ENCODE measurements around the gene CSRP1. TPM values are rescaled to one million over a fixed set of nuclear protein-coding genes. Genes with fewer than 3 reads are reported as not detected.
A peak's percentile ranks its signal among the peaks of the same experiment; 100 is the strongest.

Gene CSRP1
- total and polyA plus RNA-seq, 2 of the 13 experiments (the other 11 are each of a cell fraction or from before 2014, with no cell fraction given): 17.7 to 68.9 TPM

DNA sequence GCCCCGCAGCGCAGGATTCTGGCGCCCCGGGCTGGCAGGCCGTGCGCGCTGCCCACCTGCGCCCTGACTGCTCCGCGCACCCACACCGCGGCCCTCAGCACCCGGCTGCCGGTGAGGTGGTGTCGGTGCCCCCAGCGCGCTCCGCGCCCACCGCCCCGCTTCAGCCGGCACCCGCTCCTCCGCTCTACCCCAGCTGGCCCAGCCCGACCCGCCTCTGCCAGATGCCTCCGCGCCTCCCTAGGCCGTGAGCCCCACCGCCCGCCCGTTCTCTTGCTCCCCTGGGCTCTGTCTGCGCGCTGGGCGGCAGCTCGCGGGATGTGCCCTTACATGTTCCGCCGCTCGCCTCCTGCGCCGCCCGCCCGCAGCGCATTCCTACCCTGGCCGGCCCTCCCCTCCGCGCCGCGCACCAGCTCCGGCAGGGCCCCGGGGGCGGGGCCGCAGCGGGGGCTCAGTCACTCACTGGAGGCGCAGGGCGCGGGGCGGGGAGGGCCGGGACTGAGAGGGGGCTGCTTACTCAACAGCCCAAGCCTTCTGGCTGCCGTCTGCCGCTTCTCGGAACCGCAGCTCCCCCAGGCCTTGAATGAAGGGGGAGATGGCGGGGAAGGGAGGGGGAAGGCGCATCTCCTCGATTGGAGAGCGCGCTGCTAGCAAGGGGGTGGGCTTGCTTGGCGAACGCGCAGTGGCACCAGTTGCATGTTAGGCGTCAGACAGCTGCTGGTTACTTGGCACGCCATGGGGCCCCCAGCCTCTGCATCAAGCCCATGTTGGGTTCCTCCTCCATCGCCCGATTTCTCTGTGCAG lies 37.9 kb downstream of the CSRP1 start, which contains the start of gene PHLDA3:
Gene PHLDA3 (minus strand): TSS at position 345 of the 801 bp plus-strand sequence. CDS start 402 bp downstream, outside the sequence.
- intact Hi-C loops (cut with micrococcal nuclease; ENCODE audit: unreplicated experiment) (loop anchor here (2.0 kb wide), 1 partner anchor 20 kb away; no protein-coding TSS in a partner anchor), in situ Hi-C loops (cut with HindIII; ENCODE audit: extremely low pct_ligation_motif_present, low pct_unique_long_range_greater_than_20kb) (no loop called here)
- ATAC-seq (peak; percentile 92), FAIRE-seq (no peak), DNase-seq (ENCODE audit: low spot score) (peak; percentile 66)
- 0 out of 2 replicates have a peak, but pooled peaks cover 15% of the 10 kb centered on the region for H4K20me1 ChIP-seq (ENCODE audit: insufficient read depth, low read length)
- H2AFZ ChIP-seq (ENCODE audit: low read length): no peak within 1 kb of the TSS
- peaks cover 2 to 6% of the 10 kb centered on the region in 2 experiments; a peak in 2 of 5 replicates for H3K36me3 ChIP-seq (replicated peaks in 1 of 2; ENCODE audit: control insufficient read depth in 1 of 2, insufficient read depth in 2 of 2, low read length in 2 of 2)
- H3K79me2 ChIP-seq (ENCODE audit: insufficient read depth, low read length): peaks cover 27% of the 10 kb centered on the region
- ChIA-PET CTCF (ENCODE audit: low intra/inter-chr PET ratio, low total read pairs) (no interaction called here), POLR2A (interaction anchor here (0.9 to 2.7 kb wide), 15 partner anchors 8 to 486 kb away, joined by 3 to 37 read pairs (median 5); partner anchors contain the start of genes CSRP1 and TIMM17A)
- H3K4me3 ChIP-seq (replicated peaks in 1 of 3; ENCODE audit: insufficient read depth in 1 of 3, low read depth in 2 of 3, low read length in 3 of 3): peak within 1 kb of the TSS; percentile 70 to 96 (median 92)
- peak within 1 kb of the TSS; percentile 87 for H3K9ac ChIP-seq (ENCODE audit: insufficient read depth, low read depth, low read length)
- BruUV-seq (replicated peaks): no TSS peak
- H3K4me1 ChIP-seq (ENCODE audit: insufficient read depth, low read length): peaks cover 45% of the 10 kb centered on the region
- H3K27me3 ChIP-seq (ENCODE audit: control insufficient read depth in 1 of 2, insufficient read depth in 2 of 2, low read length in 2 of 2): peaks cover 0 to 16% of the 10 kb centered on the region in 2 experiments; a peak in 2 of 5 replicates
- peak within 1 kb of the TSS; percentile 83 for H3K4me2 ChIP-seq (ENCODE audit: low read depth, low read length)
- H3K9me3 ChIP-seq (ENCODE audit: low read length): no peaks in the 10 kb centered on the region
- under 1% methylated on average over 25 of the region's 76 CpGs for WGBS (ENCODE audit: low lambda C conversion rate)
- H3K27ac ChIP-seq (ENCODE audit: extremely low read length, insufficient read depth, low read length): peak within 1 kb of the TSS; percentile 67
- TF ChIP-seq SOX5 (CRISPR knock-in tag; IDR thresholded peaks at IDR 0.05; ENCODE audit: borderline replicate concordance): no peak
- peak; percentile 68 for TF ChIP-seq SAP130 (CRISPR knock-in tag; IDR thresholded peaks at IDR 0.05; ENCODE audit: low read depth)
- peak; percentile 67; the same call in 1 of the 2 replicates for TF ChIP-seq ZNF792 (CRISPR knock-in tag; IDR thresholded peaks at IDR 0.05)
- TF ChIP-seq SP4 (CRISPR knock-in tag; IDR thresholded peaks at IDR 0.05): peak; percentile 66; the same call in 1 of the 2 replicates
- TF ChIP-seq ZSCAN5A (CRISPR knock-in tag; IDR thresholded peaks at IDR 0.05; ENCODE audit: borderline replicate concordance): 0 out of 2 replicates have a peak, but pooled peaks have one; percentile 26
- peak; percentile 92 for TF ChIP-seq ZNF142 (CRISPR knock-in tag; IDR thresholded peaks at IDR 0.05)
- peak; percentile 20; the same call in 1 of the 2 replicates for TF ChIP-seq MEIS2 (CRISPR knock-in tag; IDR thresholded peaks at IDR 0.05)
- TF ChIP-seq ZNF33B (CRISPR knock-in tag; IDR thresholded peaks at IDR 0.05): no peak
- no peak; the same call in 1 of the 2 replicates for TF ChIP-seq ZNF616 (CRISPR knock-in tag; IDR thresholded peaks at IDR 0.05; ENCODE audit: low read depth)
- TF ChIP-seq ZNF589 (CRISPR knock-in tag; conservative IDR thresholded peaks at IDR 0.05): no peak
- TF ChIP-seq ZNF780A (CRISPR knock-in tag; IDR thresholded peaks at IDR 0.05): peak; percentile 4; the same call in 1 of the 2 replicates
- TF ChIP-seq HNRNPLL (IDR thresholded peaks at IDR 0.05; ENCODE audit: low read depth, low read length, poor library complexity, severe bottlenecking): peak; percentile 92
- TF ChIP-seq GABPB1 (CRISPR knock-in tag; IDR thresholded peaks at IDR 0.05): peak; percentile 34; the same call in 1 of the 2 replicates
- peak; percentile 83 for TF ChIP-seq YEATS4 (CRISPR knock-in tag; IDR thresholded peaks at IDR 0.05; ENCODE audit: borderline replicate concordance)
- TF ChIP-seq ZNF234 (CRISPR knock-in tag; conservative IDR thresholded peaks at IDR 0.05): peak; percentile 86
